Fibroblast of pulmonary artery (primary cell): ENCODE data around the gene MARCHF2.

ENCODE experiments used
- DNase-seq: peaks from one replicate; pipeline ENCODE4 v3.0.0-alpha.2; 2010; ENCODE audit warnings: low read depth
- H3K4me3 ChIP-seq: replicated peaks from 2 replicates; pipeline ENCODE4 v1.5.1; 2011; ENCODE audit warnings: low read depth, mild to moderate bottlenecking, control low read depth, low read length, moderate library complexity
- CTCF ChIP-seq: IDR thresholded peaks from 2 replicates; pipeline ENCODE4 v1.5.1; 2011; ENCODE audit warnings: mild to moderate bottlenecking, control low read depth, low read length, inconsistent platforms; ENCODE audit errors: missing control alignments

Gene MARCHF2

DNA sequence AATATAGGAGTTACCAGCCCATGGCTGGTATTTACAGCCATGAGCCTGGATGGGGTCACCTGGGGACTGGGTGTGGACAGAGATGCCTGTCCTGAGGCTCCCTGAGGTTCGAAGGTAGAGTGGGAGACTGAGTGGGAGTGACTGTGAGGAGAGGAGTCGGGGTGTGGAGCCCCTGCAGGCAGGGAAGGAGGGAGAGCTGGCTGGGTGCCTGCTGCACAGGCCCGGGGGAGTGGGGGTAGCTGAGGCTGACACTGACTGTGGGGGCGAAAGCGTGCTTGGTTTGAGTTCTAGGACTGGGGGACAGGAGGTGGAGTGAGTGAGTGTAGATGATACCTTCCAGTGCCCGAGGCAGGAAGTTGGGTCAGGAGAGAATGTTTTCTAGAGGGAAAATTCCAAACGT lies 15.8 kb upstream of the MARCHF2 start:
- no peak for TF ChIP-seq CTCF
- no peak overlapping the region for H3K4me3 ChIP-seq
- no peak for DNase-seq

- no peak for TF ChIP-seq CTCF
- DNase-seq: no peak
- no peak overlapping the region for H3K4me3 ChIP-seq
Observed at GRCh38 chr19:8397746-8398310, 15.3 kb upstream of the MARCHF2 start.

DNA sequence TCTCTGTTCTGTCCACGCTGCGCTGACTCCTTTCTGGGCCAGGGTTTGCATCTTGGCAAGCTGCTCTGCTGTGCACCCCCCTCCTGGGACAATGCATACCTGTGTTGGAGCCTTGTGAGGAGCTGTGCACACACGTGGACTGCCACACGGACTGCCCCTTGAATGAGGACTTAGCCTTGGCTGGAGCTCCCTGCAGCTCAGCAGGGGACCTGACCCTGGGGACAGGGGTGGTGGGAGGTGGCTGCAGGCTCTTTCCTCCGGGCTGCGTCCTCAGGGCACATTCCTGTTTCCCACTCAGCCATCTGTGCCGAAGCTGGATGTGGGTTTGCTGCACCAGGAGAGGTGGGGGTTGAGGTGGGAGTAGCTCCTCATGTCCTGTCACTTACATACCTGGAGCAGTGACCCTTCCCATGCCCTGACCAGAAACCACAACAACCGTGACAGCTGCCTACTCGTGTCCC lies 14.8 kb upstream of the MARCHF2 start:
- no peak for DNase-seq
- no peak for TF ChIP-seq CTCF
- no peak overlapping the region for H3K4me3 ChIP-seq

DNA sequence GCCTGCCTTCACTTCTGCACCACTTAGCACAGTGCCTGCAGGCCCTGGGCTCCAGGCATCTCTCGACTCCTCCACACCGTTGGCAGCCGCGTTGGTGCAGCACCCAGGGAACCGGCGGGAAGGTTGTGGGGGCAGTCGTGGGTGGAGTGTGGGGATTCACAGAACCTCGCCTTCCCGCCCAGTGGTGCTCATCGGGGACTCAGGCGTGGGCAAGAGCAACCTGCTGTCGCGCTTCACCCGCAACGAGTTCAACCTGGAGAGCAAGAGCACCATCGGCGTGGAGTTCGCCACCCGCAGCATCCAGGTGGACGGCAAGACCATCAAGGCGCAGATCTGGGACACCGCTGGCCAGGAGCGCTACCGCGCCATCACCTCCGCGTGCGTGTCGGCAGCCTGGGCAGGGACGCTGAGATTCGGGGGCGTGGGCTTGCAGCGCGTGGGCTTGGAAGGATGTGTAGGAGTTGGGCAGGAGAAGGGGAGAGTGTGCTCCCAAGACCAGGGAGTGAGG lies 13.4 kb upstream of the MARCHF2 start:
- no peak for TF ChIP-seq CTCF
- H3K4me3 ChIP-seq: no peak overlapping the region
- DNase-seq: no peak

DNA sequence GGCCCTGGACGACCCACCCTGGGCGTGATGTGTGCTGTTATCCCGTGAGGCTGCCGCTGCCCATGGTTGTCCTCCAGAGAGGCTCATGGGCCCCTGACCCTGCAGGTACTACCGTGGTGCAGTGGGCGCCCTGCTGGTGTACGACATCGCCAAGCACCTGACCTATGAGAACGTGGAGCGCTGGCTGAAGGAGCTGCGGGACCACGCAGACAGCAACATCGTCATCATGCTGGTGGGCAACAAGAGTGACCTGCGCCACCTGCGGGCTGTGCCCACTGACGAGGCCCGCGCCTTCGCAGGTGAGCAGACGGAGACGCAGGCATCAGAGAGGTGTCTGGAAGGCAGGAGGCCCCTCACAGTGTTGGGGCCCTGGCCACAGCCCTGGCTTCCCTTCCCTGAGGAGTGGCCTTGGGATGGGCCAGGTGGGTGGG lies 11.1 kb upstream of the MARCHF2 start:
- no peak for DNase-seq
- no peak for TF ChIP-seq CTCF
- H3K4me3 ChIP-seq: no peak overlapping the region

DNA sequence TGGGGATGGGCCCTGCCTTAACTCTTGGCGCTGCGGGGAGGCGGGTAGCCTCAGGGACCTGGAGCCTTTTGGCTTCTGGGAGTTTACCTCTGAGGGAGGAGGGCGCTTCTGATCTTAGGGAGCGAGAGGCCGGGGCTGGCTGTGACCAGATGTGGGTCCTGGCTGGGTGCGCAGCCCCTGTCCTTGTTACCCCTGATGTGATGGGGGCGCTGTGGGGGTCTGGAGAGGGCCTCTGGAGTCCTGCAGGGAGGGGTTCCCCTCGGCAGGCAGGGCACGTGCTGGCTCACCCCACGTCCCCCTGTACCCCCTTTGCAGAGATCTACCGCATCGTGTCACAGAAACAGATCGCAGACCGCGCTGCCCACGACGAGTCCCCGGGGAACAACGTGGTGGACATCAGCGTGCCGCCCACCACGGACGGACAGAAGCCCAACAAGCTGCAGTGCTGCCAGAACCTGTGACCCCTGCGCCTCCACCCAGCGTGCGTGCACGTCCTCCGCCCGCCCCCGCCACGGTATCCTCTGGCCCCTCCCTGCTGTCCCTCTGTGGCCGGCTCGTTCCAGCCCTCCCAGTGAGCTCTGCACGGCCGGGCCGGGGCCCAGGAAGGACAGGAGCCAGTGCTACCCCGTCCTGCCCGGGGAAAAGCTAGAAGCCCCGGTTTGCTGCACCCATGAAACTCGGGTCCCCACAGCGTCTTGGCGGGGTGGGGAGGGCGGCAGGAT lies 9.8 kb upstream of the MARCHF2 start:
- no peak for TF ChIP-seq CTCF
- no peak overlapping the region for H3K4me3 ChIP-seq
- DNase-seq: no peak

- no peak for DNase-seq
- H3K4me3 ChIP-seq: no peak overlapping the region
- TF ChIP-seq CTCF: no peak
Observed at GRCh38 chr19:8403820-8404109, 9.3 kb upstream of the MARCHF2 start.
